Gastrocnemius medialis (tissue), 4 donors: ENCODE results near the gene DMAC2L. TPM values are rescaled to one million over a fixed set of nuclear protein-coding genes. Genes with fewer than 3 reads are reported as not detected.

Source experiments
- ATAC-seq, 2 donors: fragments of 150-250 bp; one replicate each; pipeline ENCODE4 v1.9.1; 2016
- DNase-seq, 2 donors: peaks; one replicate each; pipeline ENCODE4 v3.0.0-alpha.2; 2019
- H3K27ac ChIP-seq, 4 donors: fragments of 200-600 bp; sonication (generic); 1 replicate in 1 of 4; 2 replicates in 3 of 4; pipeline ENCODE4 v1.5.1; 2016 to 2018; ENCODE audit warnings: mild to moderate bottlenecking in 2 of 4, moderate library complexity in 1 of 4
- H3K27me3 ChIP-seq, 3 donors: fragments of 200-600 bp; sonication (generic) in 2 of 3; 1 replicate in 1 of 3; 2 replicates in 2 of 3; pipeline versions ENCODE4 v1.5.1 to v1.6.0; 2016 to 2019; ENCODE audit warnings: mild to moderate bottlenecking in 1 of 3, moderate library complexity in 1 of 3
- H3K36me3 ChIP-seq, 2 donors: fragments of 200-600 bp; sonication (generic) in 1 of 2; one replicate each; pipeline ENCODE4 v1.5.1; 2017 to 2018
- H3K4me1 ChIP-seq, 2 donors: fragments of 200-600 bp; sonication (generic) in 1 of 2; one replicate each; pipeline ENCODE4 v1.5.1; 2016 to 2017; ENCODE audit warnings: mild to moderate bottlenecking in 2 of 2
- H3K4me3 ChIP-seq, 4 donors: fragments of 200-600 bp; sonication (generic) in 3 of 4; 1 replicate in 1 of 4; 2 replicates in 3 of 4; pipeline ENCODE4 v1.5.1; 2016 to 2019; ENCODE audit warnings: mild to moderate bottlenecking in 2 of 4
- H3K9me3 ChIP-seq, 3 donors: fragments of 200-600 bp; sonication (generic) in 2 of 3; 1 replicate in 1 of 3; 2 replicates in 2 of 3; pipeline ENCODE4 v1.5.1; 2016 to 2019
- POLR2A ChIP-seq, 2 donors: fragments of 450-650 bp; IDR thresholded peaks; one replicate each; pipeline ENCODE4 v1.6.1; 2017; ENCODE audit warnings: antibody characterized with exemption in 2 of 2, mild to moderate bottlenecking in 2 of 2, moderate library complexity in 2 of 2
- in situ Hi-C, 4 donors: fragments of 200-750 bp; cut with MboI; loops; one replicate each; pipeline versions ENCODE4 v1.15.0 to v1.8.0; 2017; ENCODE audit warnings: low sequenced_read_pairs in 4 of 4
- intact Hi-C: fragments of 100-400 bp; cut with DNase I; formaldehyde crosslinking; loops from one replicate; pipeline ENCODE4 v1.15.1; 2023; ENCODE audit warnings: low total_unique reads
- microRNA-seq, 2 donors: library from miRNA; unstranded; fragments of <30 nt; microRNA quantifications; one replicate each; pipeline ENCODE4, GENCODE V29; 2016; ENCODE audit warnings: borderline replicate concordance in 2 of 2
- total RNA-seq, 4 donors: library from RNA; depleted of rRNA; stranded (reverse); fragments of >200 nt; gene quantifications; one replicate each; pipeline versions ENCODE4 v1.1.0 to v1.2.3, GENCODE V29; 2016
- TF ChIP-seq, protein P1 (sequence below), 5 experiments: fragments of 450-650 bp in 3 of 5; fragments of 200-600 bp in 2 of 5; sonication (generic) in 2 of 5; IDR thresholded peaks in 4 of 5; conservative IDR thresholded peaks in 1 of 5; 1 replicate in 4 of 5; 2 replicates in 1 of 5; pipeline ENCODE4 v1.5.1; 2016 to 2019; ENCODE audit warnings: antibody characterized with exemption in 5 of 5, mild to moderate bottlenecking in 3 of 5, moderate library complexity in 3 of 5

The DMAC2L gene
- total RNA-seq, 4 donors from 2014 or later, result 18.6 to 42.2 (median 24.6) TPM

DNA sequence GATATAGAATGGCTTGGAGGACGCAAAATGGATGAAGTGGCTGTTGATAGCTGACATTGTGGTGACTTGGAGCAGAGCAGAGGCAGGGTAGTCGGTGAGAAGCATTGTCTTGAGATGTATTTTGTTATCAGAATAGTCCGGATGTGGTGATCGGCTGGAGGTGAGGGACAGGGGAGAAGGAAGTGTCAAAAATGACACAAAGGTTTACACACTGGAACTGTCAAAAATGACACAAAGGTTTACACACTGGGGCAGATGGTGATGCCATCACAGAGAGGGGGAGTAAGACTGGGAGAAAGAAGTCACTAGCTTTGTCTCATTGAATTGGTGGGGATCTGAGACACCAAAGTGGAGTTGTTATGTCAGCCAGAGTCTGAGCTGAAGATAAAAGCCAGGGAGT, 54.5 kb downstream of the DMAC2L start:
- no peak for TF ChIP-seq POLR2A (IDR thresholded peaks at IDR 0.05)
- TF ChIP-seq, protein P1, sequence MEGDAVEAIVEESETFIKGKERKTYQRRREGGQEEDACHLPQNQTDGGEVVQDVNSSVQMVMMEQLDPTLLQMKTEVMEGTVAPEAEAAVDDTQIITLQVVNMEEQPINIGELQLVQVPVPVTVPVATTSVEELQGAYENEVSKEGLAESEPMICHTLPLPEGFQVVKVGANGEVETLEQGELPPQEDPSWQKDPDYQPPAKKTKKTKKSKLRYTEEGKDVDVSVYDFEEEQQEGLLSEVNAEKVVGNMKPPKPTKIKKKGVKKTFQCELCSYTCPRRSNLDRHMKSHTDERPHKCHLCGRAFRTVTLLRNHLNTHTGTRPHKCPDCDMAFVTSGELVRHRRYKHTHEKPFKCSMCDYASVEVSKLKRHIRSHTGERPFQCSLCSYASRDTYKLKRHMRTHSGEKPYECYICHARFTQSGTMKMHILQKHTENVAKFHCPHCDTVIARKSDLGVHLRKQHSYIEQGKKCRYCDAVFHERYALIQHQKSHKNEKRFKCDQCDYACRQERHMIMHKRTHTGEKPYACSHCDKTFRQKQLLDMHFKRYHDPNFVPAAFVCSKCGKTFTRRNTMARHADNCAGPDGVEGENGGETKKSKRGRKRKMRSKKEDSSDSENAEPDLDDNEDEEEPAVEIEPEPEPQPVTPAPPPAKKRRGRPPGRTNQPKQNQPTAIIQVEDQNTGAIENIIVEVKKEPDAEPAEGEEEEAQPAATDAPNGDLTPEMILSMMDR (IDR thresholded peaks at IDR 0.05 in 4 of 5, conservative IDR thresholded peaks at IDR 0.05 in 1 of 5), result no peak
- Histone ChIP-seq H3K4me3 (no peak overlapping the region), H3K27ac (no peak overlapping the region), H3K9me3 (no peaks in the 10 kb centered on the region), H3K4me1 (peaks cover 0 to 9% of the 10 kb centered on the region in 2 donors), H3K36me3 (no peaks in the 10 kb centered on the region), H3K27me3 (no peaks in the 10 kb centered on the region)
- ATAC-seq (no peak), DNase-seq (no peak)
- intact Hi-C loops, result no loop called here
- in situ Hi-C loops, result no loop called here

DNA sequence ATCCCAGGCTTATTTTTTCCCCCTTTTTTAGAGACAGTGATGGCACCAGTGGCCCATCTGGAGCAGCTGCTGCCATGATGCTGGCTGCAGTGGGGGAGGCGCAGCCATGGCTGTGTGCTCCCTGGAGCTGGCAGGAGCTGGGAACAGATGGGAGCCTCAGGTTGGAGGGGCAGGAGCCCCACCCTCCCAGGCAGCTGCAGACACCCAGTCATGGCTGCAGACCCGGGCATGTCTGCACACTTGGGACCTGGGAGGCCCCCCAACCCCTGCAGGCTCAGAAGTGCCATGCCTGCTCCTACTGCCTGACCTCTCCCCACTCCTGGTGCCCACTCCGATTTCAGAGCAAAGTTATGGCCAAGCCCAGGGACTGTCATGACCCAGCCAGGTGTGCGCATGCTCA, 59.4 kb downstream of the DMAC2L start:
- TF ChIP-seq, protein P1 (IDR thresholded peaks at IDR 0.05 in 4 of 5, conservative IDR thresholded peaks at IDR 0.05 in 1 of 5), result no peak
- TF ChIP-seq POLR2A (IDR thresholded peaks at IDR 0.05), result no peak
- H3K9me3 ChIP-seq, result no peaks in the 10 kb centered on the region
- DNase-seq, result no peak
- no peak overlapping the region for H3K4me3 ChIP-seq
- intact Hi-C loops, result no loop called here
- H3K4me1 ChIP-seq, result no peaks in the 10 kb centered on the region
- in situ Hi-C loops, result no loop called here
- ATAC-seq, result no peak
- H3K36me3 ChIP-seq, result no peaks in the 10 kb centered on the region
- no peak overlapping the region for H3K27ac ChIP-seq
- H3K27me3 ChIP-seq, result no peaks in the 10 kb centered on the region

DNA sequence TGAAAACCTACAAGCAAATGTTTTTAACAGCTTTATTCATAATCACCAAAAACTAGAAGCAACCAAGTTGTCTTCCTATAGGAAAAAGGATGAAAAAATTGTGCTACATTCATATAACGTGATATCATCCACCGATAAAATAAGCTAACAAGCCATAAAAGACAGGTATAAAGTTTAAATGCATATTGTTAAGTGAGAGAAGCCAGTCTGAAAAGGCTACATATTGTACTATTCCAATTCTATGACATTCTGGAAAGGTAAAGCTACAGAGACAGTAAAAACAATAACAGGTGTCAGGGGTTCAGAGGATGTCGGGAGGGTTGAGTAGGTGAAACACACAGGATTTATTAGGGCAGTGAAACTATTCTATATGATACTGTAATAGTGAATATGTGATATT, 61.8 kb downstream of the DMAC2L start:
- no peak overlapping the region for H3K4me3 ChIP-seq
- no peak for TF ChIP-seq POLR2A (IDR thresholded peaks at IDR 0.05)
- TF ChIP-seq, protein P1 (IDR thresholded peaks at IDR 0.05 in 4 of 5, conservative IDR thresholded peaks at IDR 0.05 in 1 of 5), result no peak
- ATAC-seq (no peak), DNase-seq (no peak)
- H3K9me3 ChIP-seq, result no peaks in the 10 kb centered on the region
- no peaks in the 10 kb centered on the region for H3K36me3 ChIP-seq
- in situ Hi-C loops (no loop called here), intact Hi-C loops (no loop called here)
- no peak overlapping the region for H3K27ac ChIP-seq
- H3K27me3 ChIP-seq, result no peaks in the 10 kb centered on the region
- no peaks in the 10 kb centered on the region for H3K4me1 ChIP-seq

DNA sequence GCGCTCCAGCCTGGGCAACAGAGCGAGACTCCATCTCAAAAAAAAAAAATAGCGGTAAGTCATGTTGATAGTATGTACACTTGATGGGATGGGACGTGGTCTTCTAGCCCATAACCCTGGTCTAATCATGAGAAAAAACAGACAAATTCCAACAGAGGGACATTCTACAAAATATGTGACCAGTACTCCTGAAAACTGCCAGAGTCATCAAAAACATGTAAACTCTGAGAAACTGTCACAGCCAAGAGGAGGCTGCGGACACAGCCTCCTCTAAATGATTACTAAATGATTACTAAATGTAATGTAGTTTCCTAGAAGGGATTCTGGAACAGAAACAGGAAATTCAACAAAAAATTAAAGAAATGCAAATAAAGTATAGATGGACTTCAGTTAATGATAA, 63.6 kb downstream of the DMAC2L start:
- no peaks in the 10 kb centered on the region for H3K4me1 ChIP-seq
- H3K27ac ChIP-seq, result no peak overlapping the region
- DNase-seq, result no peak
- no peaks in the 10 kb centered on the region for H3K27me3 ChIP-seq
- H3K9me3 ChIP-seq, result no peaks in the 10 kb centered on the region
- H3K36me3 ChIP-seq, result no peaks in the 10 kb centered on the region
- intact Hi-C loops, result no loop called here
- in situ Hi-C loops, result no loop called here
- no peak for TF ChIP-seq POLR2A (IDR thresholded peaks at IDR 0.05)
- TF ChIP-seq, protein P1 (IDR thresholded peaks at IDR 0.05 in 4 of 5, conservative IDR thresholded peaks at IDR 0.05 in 1 of 5), result no peak
- no peak for ATAC-seq
- no peak overlapping the region for H3K4me3 ChIP-seq

Small RNA genes within 50 kb of the gene (microRNA-seq; reads per million reads assigned to microRNA genes)
- gene MIR4504, result 0 to 1.7 reads per million in 2 donors

Other genes starting within 250 kb of the DMAC2L start
- gene VCPKMT, start 195.8 kb upstream of the DMAC2L start, total RNA-seq, result 1 to 10 TPM; 2.2 to 7.3 (median 4.9) TPM
- gene SOS2, start 80.7 kb upstream of the DMAC2L start, total RNA-seq, result 10 to 100 TPM; 46.5 to 81.2 (median 52.3) TPM
- 10 to 100 TPM in 2 of 4 donors, 1 to 10 TPM in 2; 8.6 to 13.4 (median 10.9) TPM for gene L2HGDH, start 95 bp upstream of the DMAC2L start, total RNA-seq
- 1 to 10 TPM in 2 of 4 donors, under 1 TPM in 2; 0.59 to 2.0 (median 1.4) TPM for gene CDKL1, start 84.6 kb downstream of the DMAC2L start, total RNA-seq
- 10 to 100 TPM; 35.3 to 63.9 (median 47.1) TPM for gene MAP4K5, start 220.2 kb downstream of the DMAC2L start, total RNA-seq
- 1 to 10 TPM in 1 of 4 donors, under 1 TPM in 3; 0.15 to 1.3 (median 0.58) TPM for gene ATL1, start 247.8 kb downstream of the DMAC2L start, total RNA-seq